Progenitor cell of endocrine pancreas (in vitro differentiated cells): ENCODE results near the gene BBS9. TPM values are rescaled to one million over a fixed set of nuclear protein-coding genes. Genes with fewer than 3 reads are reported as not detected.
"Not testable (repeated sequence)": the region's sequence is repeated elsewhere in the genome, so short reads cannot be mapped to it uniquely, and the experiment has no call there.

Experiments
- DNase-seq: peaks from one replicate; pipeline ENCODE4 v3.0.0; 2021; ENCODE audit warnings: low spot score; ENCODE audit not compliant: unreplicated experiment
- H3K27ac Mint-ChIP-seq: 2 replicates; pipeline ENCODE4 v1.8.0; 2021; ENCODE audit warnings: mild to moderate bottlenecking, moderate library complexity, mixed read lengths
- H3K27me3 Mint-ChIP-seq: 2 replicates; pipeline ENCODE4 v1.8.0; 2021; ENCODE audit warnings: mixed read lengths
- H3K36me3 Mint-ChIP-seq: 2 replicates; pipeline ENCODE4 v1.8.0; 2022; ENCODE audit warnings: mixed read lengths; ENCODE audit not compliant: insufficient read depth
- H3K4me1 Mint-ChIP-seq: 2 replicates; pipeline ENCODE4 v1.8.0; 2021; ENCODE audit warnings: low read depth, mixed read lengths
- H3K4me3 Mint-ChIP-seq: 2 replicates; pipeline ENCODE4 v1.8.0; 2021; ENCODE audit warnings: low read depth, mild to moderate bottlenecking, moderate library complexity, mixed read lengths
- H3K9me3 Mint-ChIP-seq: 2 replicates; pipeline ENCODE4 v1.8.0; 2021; ENCODE audit warnings: low read depth, mixed read lengths
- total RNA-seq: library from RNA; stranded (reverse); gene quantifications from 2 replicates; pipeline ENCODE4 v1.2.1, GENCODE V29; 2021
- TF ChIP-seq, protein P1 (sequence below): fragments of 200-600 bp; sonication (generic); IDR thresholded peaks from one replicate; pipeline ENCODE4 v1.5.0; 2021; ENCODE audit warnings: antibody characterized with exemption, mild to moderate bottlenecking; ENCODE audit not compliant: unreplicated experiment

Gene BBS9
- total RNA-seq, 1 donor from 2014 or later, result 25.5 TPM

DNA sequence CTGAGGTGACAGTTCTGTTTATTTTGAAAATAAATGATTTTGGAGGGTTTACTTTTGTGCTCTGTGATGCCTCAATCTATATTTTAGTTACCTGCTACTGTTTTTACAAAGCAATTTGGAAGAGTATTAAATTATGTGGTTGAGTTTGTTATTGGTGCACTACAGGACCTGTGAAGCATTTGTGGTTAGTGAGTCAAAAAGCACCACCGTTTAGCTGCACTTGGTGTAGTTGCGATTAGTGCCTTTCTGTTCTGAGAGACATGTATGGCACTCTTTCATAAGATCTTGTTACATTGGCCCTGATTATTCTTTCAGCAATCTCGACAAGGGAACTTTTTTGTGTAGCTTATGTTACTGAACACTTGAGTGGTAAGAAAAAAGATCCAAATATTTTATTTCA lies 132.2 kb downstream of the BBS9 start:
- no peak overlapping the region for H3K27ac Mint-ChIP-seq
- no peaks in the 10 kb centered on the region for H3K9me3 Mint-ChIP-seq
- no peaks in the 10 kb centered on the region for H3K27me3 Mint-ChIP-seq
- peaks cover 5% of the 10 kb centered on the region for H3K4me1 Mint-ChIP-seq
- no peak overlapping the region for H3K4me3 Mint-ChIP-seq
- no peaks in the 10 kb centered on the region for H3K36me3 Mint-ChIP-seq
- TF ChIP-seq, protein P1, sequence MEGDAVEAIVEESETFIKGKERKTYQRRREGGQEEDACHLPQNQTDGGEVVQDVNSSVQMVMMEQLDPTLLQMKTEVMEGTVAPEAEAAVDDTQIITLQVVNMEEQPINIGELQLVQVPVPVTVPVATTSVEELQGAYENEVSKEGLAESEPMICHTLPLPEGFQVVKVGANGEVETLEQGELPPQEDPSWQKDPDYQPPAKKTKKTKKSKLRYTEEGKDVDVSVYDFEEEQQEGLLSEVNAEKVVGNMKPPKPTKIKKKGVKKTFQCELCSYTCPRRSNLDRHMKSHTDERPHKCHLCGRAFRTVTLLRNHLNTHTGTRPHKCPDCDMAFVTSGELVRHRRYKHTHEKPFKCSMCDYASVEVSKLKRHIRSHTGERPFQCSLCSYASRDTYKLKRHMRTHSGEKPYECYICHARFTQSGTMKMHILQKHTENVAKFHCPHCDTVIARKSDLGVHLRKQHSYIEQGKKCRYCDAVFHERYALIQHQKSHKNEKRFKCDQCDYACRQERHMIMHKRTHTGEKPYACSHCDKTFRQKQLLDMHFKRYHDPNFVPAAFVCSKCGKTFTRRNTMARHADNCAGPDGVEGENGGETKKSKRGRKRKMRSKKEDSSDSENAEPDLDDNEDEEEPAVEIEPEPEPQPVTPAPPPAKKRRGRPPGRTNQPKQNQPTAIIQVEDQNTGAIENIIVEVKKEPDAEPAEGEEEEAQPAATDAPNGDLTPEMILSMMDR, result no peak
- no peak for DNase-seq

DNA sequence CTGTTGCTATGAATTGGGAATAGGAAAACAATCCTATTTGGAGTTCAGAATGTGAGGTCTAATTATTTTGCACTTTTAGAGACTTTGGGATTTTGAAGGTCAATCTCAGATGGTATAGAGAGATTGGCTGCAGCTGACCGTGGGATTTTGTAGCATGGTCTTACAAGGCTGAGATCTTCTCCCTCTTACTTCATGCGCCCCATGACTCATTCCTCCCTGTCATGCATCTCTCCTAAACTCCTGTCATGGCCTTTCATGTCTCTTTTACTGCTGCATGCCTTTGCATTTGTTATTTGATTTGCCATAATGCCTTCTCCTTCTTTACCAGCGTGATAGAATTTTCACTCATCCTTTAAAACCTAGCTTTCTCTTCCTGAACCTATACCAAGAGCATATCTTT lies 133.1 kb downstream of the BBS9 start:
- DNase-seq, result no peak
- TF ChIP-seq, protein P1, result no peak
- Mint-ChIP-seq H3K36me3 (no peaks in the 10 kb centered on the region), H3K4me3 (no peak overlapping the region), H3K4me1 (peaks cover 5% of the 10 kb centered on the region), H3K27me3 (no peaks in the 10 kb centered on the region), H3K9me3 (no peaks in the 10 kb centered on the region), H3K27ac (no peak overlapping the region)

DNA sequence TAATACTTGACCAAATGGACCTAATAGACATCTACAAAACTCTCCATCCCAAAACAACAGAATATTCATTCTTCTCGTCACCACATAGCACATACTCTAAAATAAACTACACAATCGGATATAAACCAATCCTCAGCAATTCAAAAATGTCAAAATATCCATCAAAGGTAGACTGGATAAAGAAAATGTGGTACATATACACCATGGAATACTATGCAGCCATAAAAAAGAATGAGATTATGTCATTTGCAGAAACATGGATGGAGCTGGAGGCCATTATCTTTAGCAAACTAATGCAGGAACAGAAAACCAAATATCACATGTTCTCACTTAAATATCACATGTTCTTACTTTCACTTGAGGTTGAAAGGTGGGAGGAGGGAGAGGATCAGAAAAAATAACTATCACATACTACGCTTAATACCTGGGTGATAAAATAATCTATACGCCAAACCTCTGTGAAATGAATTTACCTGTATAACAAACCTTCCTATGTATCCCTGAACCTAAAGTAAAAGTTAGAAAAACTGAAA lies 142.5 kb downstream of the BBS9 start:
- Mint-ChIP-seq H3K9me3 (peaks cover 16% of the 10 kb centered on the region), H3K36me3 (peaks cover 11% of the 10 kb centered on the region)
- not testable (repeated sequence) for H3K4me1 Mint-ChIP-seq, H3K27ac Mint-ChIP-seq, DNase-seq, H3K4me3 Mint-ChIP-seq, H3K27me3 Mint-ChIP-seq

DNA sequence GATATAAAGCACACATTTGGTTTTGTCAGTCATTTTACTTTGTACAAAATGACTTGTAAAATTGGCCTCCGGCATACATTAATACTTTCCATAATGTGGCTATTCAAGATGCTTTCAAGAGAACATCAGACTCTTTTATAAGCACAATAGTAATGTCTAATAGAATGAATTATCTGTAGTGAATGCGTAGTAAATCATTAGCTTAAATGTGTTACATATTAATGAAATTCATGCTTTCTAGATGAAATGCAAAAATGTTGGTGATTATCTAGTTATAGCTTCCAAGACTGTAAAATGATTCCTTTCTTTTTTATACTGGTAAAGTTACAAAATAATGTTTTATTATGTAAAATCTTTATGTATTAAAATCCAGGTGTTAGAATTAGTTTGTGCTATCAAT lies 144.0 kb downstream of the BBS9 start:
- Mint-ChIP-seq H3K36me3 (peaks cover 23% of the 10 kb centered on the region), H3K4me1 (no peaks in the 10 kb centered on the region), H3K9me3 (peaks cover 26% of the 10 kb centered on the region), H3K27ac (no peak overlapping the region), H3K27me3 (no peaks in the 10 kb centered on the region), H3K4me3 (no peak overlapping the region)
- TF ChIP-seq, protein P1, result no peak
- no peak for DNase-seq

DNA sequence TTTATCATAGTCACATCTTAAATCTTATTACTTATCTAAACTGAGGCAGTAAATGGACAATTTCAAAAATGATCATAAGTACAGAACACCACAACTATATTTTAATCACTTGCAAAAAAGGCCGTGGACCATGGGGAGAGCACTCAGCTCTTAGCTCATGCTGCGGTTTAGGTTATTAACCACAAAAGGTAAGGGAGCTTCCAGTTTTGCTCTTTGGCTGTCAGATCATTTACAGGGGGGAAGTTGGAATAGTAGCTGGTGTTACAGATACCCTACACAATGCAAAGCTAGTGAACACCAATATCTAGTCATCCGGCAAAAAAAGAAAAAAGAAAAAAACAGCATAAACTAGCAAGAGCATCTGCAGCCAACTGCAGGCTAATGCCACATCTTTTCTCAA lies 147.0 kb downstream of the BBS9 start:
- Mint-ChIP-seq H3K4me3 (no peak overlapping the region), H3K9me3 (peaks cover 27% of the 10 kb centered on the region), H3K27ac (no peak overlapping the region), H3K36me3 (peaks cover 25% of the 10 kb centered on the region), H3K27me3 (no peaks in the 10 kb centered on the region), H3K4me1 (no peaks in the 10 kb centered on the region)
- no peak for DNase-seq
- TF ChIP-seq, protein P1, result no peak

DNA sequence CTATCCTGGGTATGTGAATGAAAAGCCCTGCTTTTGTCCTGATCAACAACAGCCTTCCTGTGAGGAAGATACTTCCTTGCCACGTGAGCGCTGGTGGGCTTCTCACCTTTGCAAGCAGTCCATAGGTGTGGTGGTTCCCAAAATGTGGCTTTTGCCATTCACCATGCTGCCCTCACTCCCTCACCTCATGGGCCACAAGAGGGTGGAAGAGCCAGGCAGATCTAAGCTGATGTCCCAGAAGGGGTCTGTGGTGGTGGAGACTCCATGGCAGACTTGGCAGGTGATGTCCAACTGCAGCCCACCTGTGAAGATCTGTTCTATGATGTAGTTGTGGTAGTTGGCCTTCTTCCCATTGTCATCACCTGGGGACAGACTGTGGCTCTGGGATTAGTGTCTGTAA lies 147.4 kb downstream of the BBS9 start:
- TF ChIP-seq, protein P1, result no peak
- no peak overlapping the region for H3K4me3 Mint-ChIP-seq
- peaks cover 23% of the 10 kb centered on the region for H3K9me3 Mint-ChIP-seq
- H3K27ac Mint-ChIP-seq, result no peak overlapping the region
- no peaks in the 10 kb centered on the region for H3K4me1 Mint-ChIP-seq
- H3K36me3 Mint-ChIP-seq, result peaks cover 24% of the 10 kb centered on the region
- no peaks in the 10 kb centered on the region for H3K27me3 Mint-ChIP-seq
- DNase-seq, result no peak
